NCI-H1105 (cell line): ENCODE measurements around the gene CNDP2.

Experiments
- DNase-seq: peaks from one replicate; lab custom pipeline; 2025; lab: John Stamatoyannopoulos, UW

CNDP2 gene

GRCh38 chr18:74571895-74572680 lies 75.9 kb downstream of the CNDP2 start:
- DNase-seq = no peak

GRCh38 chr18:74573053-74573452 lies 76.9 kb downstream of the CNDP2 start:
- DNase-seq = no peak
